ENCODE measurements around the gene PRPF6.

The PRPF6 gene

GRCh38 chr20:64080813-64081623 is 100.1 kb downstream of the PRPF6 start:
- DNase-seq = no peak

- DNase-seq = no peak
These were observed 100.7 kb downstream of the PRPF6 start for GRCh38 chr20:64081624-64081964.

DNA sequence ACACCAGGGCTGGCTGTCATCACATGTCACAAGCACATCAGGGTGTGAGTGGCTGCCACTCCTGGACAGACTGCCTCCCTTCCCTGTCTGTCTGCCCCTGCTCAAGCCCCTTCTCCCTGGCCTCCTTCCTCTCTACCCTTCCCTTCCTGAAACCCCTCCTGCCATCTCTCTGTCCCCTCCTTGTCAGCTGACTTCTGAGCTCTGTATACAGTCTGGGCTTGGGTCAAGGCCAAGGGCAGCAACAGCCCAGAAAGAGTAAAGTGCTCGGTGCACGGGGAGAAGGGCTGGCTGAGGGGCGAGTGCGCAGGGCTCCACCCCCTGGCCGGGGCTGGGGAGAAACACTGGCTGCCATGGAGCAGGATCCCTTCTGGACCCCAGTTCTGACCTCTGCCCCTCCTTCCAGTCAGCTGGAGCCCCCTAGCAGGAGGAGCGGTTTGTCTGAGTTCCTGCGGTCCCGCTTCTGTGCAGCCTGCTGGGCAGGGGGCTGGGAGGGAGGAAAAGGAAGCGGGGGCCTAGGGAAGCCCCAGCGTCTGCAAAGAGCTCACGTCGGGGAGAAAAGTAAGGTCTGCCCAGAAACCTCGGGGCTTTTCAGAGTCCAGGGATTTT is 101.3 kb downstream of the PRPF6 start:
- DNase-seq = no peak
